Activated T-cell treated with anti-CD3 and anti-CD28 coated beads, Interleukin-2, amount 50 U/mL, for 72 hours (primary cell): ENCODE measurements around the gene FGF7. TPM values are rescaled to one million over a fixed set of nuclear protein-coding genes. Genes with fewer than 3 reads are reported as not detected.
"Not testable (repeated sequence)": the region's sequence is repeated elsewhere in the genome, so short reads cannot be mapped to it uniquely, and the experiment has no call there.

ENCODE experiments used
- ATAC-seq, 2 donors: fragments of 150-1000 bp; cut with Tn5 transposase; replicated peaks in 1 of 2; 2 replicates each; pipeline ENCODE4 v1.10.0; 2021; ENCODE audit warnings: moderate library complexity in 2 of 2, mild to moderate bottlenecking in 1 of 2
- DNase-seq, 2 donors: peaks; one replicate each; pipeline ENCODE4 v3.0.0; 2021 to 2022; ENCODE audit warnings: mixed read lengths in 1 of 2
- H3K27ac Mint-ChIP-seq: one replicate; pipeline ENCODE4 v1.8.0; 2022; ENCODE audit warnings: mild to moderate bottlenecking, moderate library complexity, mixed read lengths
- H3K27me3 Mint-ChIP-seq: one replicate; pipeline ENCODE4 v1.8.0; 2022; ENCODE audit warnings: low read depth, mixed read lengths
- H3K36me3 Mint-ChIP-seq, 2 donors: one replicate each; pipeline ENCODE4 v1.8.0; 2022; ENCODE audit warnings: mixed read lengths in 2 of 2, mild to moderate bottlenecking in 1 of 2; ENCODE audit not compliant: insufficient read depth in 2 of 2
- H3K4me1 Mint-ChIP-seq: one replicate; pipeline ENCODE4 v1.8.0; 2022; ENCODE audit warnings: low read depth, mixed read lengths
- H3K4me3 Mint-ChIP-seq, 2 donors: one replicate each; pipeline ENCODE4 v1.8.0; 2022; ENCODE audit warnings: mild to moderate bottlenecking in 2 of 2, mixed read lengths in 2 of 2, moderate library complexity in 2 of 2
- H3K9me3 Mint-ChIP-seq, 2 donors: one replicate each; pipeline ENCODE4 v1.8.0; 2022; ENCODE audit warnings: mixed read lengths in 2 of 2
- total RNA-seq, 2 donors: library from RNA; stranded (reverse); gene quantifications; one replicate each; pipeline ENCODE4 v1.2.3, GENCODE V29; 2022

Gene FGF7
- total RNA-seq, 2 donors from 2014 or later, result not detected

DNA sequence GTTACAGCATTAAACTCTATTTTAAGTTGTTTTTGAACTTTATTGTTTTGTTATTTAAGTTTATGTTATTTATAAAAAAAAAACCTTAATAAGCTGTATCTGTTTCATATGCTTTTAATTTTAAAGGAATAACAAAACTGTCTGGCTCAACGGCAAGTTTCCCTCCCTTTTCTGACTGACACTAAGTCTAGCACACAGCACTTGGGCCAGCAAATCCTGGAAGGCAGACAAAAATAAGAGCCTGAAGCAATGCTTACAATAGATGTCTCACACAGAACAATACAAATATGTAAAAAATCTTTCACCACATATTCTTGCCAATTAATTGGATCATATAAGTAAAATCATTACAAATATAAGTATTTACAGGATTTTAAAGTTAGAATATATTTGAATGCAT lies 62.4 kb downstream of the FGF7 start:
- H3K27me3 Mint-ChIP-seq, ATAC-seq, H3K4me1 Mint-ChIP-seq, DNase-seq, H3K9me3 Mint-ChIP-seq, H3K4me3 Mint-ChIP-seq, H3K27ac Mint-ChIP-seq, H3K36me3 Mint-ChIP-seq: not testable (repeated sequence)

DNA sequence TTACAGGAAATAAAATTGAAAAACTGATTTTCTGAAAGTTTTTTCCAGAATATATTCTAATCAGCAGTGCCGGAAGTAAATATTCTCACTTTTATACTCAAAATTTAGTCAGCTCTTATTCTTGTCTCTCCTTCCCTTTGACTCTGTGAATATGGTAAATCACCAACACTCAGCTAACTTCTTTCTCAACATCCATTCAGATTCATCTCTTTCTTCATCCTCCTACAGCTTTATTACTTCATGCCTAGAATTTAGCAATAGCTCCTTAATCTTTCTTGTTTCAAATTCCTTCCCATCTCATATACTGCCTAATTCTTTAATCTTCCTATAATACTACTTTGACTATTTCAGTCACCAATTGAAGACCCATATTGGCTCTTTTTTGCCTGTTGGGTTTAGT lies 67.9 kb downstream of the FGF7 start:
- no peak overlapping the region for H3K27ac Mint-ChIP-seq
- no peaks in the 10 kb centered on the region for H3K9me3 Mint-ChIP-seq
- no peak overlapping the region for H3K4me3 Mint-ChIP-seq
- no peaks in the 10 kb centered on the region for H3K27me3 Mint-ChIP-seq
- no peak for ATAC-seq
- no peaks in the 10 kb centered on the region for H3K4me1 Mint-ChIP-seq
- H3K36me3 Mint-ChIP-seq, result no peaks in the 10 kb centered on the region
- DNase-seq, result no peak

DNA sequence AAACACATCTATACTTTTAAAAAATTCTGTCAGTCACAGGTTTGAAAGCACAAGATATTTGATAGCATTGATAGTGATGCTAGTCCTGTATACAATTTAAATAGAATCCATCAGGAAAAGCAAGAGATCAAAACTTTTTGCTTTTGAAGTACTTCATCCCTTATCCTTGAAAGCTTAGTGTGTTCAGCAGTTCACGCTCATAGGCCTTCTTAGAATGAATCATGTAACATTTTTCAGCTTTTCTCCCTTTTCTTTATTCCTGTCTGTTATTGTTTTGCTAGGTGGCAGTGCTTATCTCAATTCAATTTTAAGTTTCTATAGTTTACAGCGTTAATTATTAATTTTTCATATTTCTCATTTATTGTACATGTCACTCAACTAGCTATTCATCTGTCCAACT lies 69.1 kb downstream of the FGF7 start:
- Mint-ChIP-seq H3K4me1 (no peaks in the 10 kb centered on the region), H3K27ac (no peak overlapping the region), H3K36me3 (no peaks in the 10 kb centered on the region), H3K27me3 (no peaks in the 10 kb centered on the region), H3K9me3 (no peaks in the 10 kb centered on the region), H3K4me3 (no peak overlapping the region)
- ATAC-seq, result no peak
- no peak for DNase-seq

DNA sequence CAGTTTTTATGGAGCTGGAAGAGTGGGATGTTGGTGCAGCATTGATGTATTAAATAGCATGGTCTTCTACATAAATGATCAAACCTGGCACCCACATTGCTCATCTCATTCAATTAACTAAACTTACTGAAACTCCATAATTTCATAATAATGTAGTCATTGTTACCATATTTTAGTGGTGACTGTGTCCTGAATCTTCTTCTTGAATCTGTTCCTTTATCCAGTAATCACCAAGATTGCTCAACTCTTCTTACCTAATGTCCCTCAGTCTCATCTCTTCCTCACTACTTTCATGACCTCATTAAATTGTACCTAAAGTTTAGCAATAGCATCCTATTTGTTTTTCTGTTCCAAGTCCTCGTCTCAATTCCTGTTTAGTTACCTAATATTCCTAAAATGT lies 69.8 kb downstream of the FGF7 start:
- ATAC-seq, result no peak
- no peak for DNase-seq
- Mint-ChIP-seq H3K27me3 (no peaks in the 10 kb centered on the region), H3K9me3 (no peaks in the 10 kb centered on the region), H3K4me3 (no peak overlapping the region), H3K4me1 (no peaks in the 10 kb centered on the region), H3K36me3 (no peaks in the 10 kb centered on the region), H3K27ac (no peak overlapping the region)

DNA sequence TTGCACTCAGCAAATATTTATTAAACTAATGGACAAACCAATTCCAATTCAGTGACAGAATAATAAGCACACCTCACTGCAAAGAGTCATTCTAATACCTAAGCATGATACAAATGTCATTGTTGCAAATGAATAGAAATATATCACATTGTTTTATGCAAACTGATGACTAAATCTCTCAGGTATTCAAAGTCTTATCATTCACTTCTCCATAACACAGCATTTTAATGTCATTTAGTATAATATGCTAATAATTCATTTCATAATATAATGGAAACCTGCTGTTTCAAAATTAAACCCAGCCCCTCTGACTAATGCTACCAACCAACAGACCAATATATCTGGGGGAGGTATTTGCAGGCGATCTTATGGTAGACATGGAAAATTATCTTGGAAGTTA lies 71.8 kb downstream of the FGF7 start:
- Mint-ChIP-seq H3K4me1 (no peaks in the 10 kb centered on the region), H3K9me3 (peaks cover 0 to 2% of the 10 kb centered on the region in 2 donors), H3K36me3 (no peaks in the 10 kb centered on the region), H3K27ac (no peak overlapping the region), H3K27me3 (no peaks in the 10 kb centered on the region), H3K4me3 (no peak overlapping the region)
- no peak for ATAC-seq
- no peak for DNase-seq

DNA sequence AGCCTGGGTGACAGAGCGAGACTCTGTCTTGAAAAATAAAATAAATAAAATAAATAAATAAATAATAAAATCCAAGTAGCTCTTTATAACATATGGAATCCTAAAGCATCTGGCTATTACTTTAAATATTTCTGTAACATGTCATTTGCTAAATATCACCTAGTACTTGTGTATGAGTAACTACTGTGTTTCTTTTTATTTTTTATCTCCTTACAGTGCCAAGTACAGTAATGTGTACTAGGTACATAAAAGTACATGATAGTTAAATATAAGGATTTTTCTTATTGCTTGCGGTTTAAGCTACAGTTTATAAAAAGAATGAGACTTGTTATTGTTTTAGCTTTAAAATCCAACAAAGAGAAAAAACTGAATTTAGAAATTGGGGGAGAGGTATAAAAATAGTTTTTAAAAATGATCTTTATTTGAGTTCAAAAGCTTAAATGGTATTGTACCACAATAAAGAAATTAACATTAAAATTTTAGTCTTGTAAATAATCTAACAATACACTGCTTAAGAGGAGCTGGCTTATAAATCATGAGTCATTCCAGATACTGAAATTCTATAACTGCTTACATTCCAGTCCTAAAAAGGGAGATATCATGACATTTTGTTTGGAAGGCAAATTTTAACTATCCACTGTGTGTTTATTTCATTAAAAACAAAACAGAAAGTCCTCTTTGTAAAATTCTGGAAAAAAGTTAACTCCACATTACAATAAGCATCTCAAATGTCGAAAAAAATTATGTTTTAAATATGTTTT lies 73.1 kb downstream of the FGF7 start:
- H3K4me1 Mint-ChIP-seq, result no peaks in the 10 kb centered on the region
- ATAC-seq, result no peak
- no peak overlapping the region for H3K4me3 Mint-ChIP-seq
- no peaks in the 10 kb centered on the region for H3K27me3 Mint-ChIP-seq
- H3K9me3 Mint-ChIP-seq, result peaks cover 2 to 5% of the 10 kb centered on the region in 2 donors
- peak overlapping the region; percentile 56 for H3K27ac Mint-ChIP-seq
- no peaks in the 10 kb centered on the region for H3K36me3 Mint-ChIP-seq
- no peak for DNase-seq

DNA sequence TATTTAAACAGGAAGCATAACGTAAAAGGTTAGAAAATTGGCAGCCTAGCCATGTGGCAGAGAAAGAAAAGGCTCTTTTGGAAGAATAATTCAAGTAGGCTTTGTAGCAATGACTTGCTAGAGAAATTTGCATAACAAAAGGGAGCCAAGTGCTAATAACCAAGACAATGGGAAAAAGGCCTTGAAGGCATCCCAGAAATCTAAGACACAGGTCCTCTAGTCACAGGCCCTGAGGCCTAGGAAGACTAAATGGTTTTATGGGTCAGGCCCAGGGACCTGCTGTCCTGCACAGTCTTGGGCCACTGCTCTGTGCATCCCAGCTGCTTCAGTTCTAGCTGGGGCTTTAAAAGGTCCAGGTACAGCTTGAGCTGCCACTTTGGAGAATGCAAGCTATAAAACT lies 78.5 kb downstream of the FGF7 start:
- DNase-seq (no peak), ATAC-seq (no peak)
- Mint-ChIP-seq H3K36me3 (peaks cover 0 to 3% of the 10 kb centered on the region in 2 donors), H3K4me1 (no peaks in the 10 kb centered on the region), H3K27ac (no peak overlapping the region), H3K27me3 (no peaks in the 10 kb centered on the region), H3K4me3 (no peak overlapping the region), H3K9me3 (peaks cover 4 to 12% of the 10 kb centered on the region in 2 donors)

DNA sequence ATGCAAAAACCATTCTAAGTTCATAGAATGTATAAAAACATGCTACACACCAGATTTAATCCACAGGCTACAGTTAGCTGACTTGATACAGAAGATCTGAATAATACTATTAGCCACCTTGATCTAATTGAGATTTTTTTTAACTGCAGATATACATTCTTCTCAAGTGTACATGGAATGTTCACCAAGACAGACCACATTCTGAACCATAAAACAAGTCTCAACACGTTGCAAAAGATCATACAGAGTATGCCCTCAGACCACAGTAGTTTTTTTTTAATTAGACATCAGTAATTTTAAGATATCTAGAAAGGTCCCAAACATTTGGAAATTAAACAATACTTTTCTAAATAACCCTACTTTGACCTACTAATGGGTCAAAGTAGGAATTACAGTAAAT lies 83.3 kb downstream of the FGF7 start:
- Mint-ChIP-seq H3K27ac (no peak overlapping the region), H3K4me3 (no peak overlapping the region), H3K9me3 (peaks cover 4 to 8% of the 10 kb centered on the region in 2 donors), H3K36me3 (peaks cover 0 to 3% of the 10 kb centered on the region in 2 donors), H3K27me3 (no peaks in the 10 kb centered on the region), H3K4me1 (no peaks in the 10 kb centered on the region)
- ATAC-seq (no peak), DNase-seq (no peak)

DNA sequence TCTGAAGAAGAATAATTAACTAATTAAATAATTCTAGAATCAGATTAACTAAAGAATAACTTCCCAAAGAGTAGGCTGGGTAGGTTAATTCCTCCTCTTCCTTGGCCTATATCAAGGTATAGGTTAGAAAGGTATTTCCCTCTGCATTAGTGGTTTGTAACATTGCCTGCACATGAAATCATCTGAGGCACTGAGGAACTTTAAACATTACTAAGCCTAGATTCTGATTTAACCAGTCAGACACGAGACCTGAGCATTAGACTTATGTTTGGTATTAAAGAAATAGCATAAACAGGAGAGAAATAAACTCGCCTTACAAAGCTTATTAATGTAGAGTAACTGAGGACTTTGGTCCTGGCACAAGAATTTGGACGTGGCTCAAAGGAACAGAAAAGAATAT lies 84.2 kb downstream of the FGF7 start:
- Mint-ChIP-seq H3K9me3 (peaks cover 4 to 7% of the 10 kb centered on the region in 2 donors), H3K27me3 (no peaks in the 10 kb centered on the region), H3K4me3 (no peak overlapping the region), H3K4me1 (no peaks in the 10 kb centered on the region), H3K36me3 (peaks cover 0 to 3% of the 10 kb centered on the region in 2 donors), H3K27ac (no peak overlapping the region)
- DNase-seq (no peak), ATAC-seq (no peak)

DNA sequence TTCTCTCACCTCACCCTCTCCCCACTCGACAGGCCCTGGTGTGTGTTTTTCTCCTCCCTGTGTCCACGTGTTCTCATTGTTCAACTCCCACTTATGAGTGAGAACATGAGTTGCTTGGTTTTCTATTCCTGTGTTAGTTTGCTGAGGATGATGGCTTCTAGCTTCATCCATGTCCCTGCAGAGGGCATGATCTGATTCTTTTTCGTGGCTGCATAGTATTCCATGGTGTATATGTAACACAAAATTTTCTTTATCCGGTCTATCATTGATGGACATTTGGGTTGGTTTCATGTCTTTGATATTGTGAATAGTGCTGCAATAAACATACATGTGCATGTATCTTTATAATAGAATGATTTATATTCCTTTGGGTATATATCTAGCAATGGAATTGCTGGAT lies 89.7 kb downstream of the FGF7 start:
- H3K4me1 Mint-ChIP-seq, H3K4me3 Mint-ChIP-seq, ATAC-seq, H3K27ac Mint-ChIP-seq, DNase-seq, H3K9me3 Mint-ChIP-seq, H3K36me3 Mint-ChIP-seq, H3K27me3 Mint-ChIP-seq: not testable (repeated sequence)

DNA sequence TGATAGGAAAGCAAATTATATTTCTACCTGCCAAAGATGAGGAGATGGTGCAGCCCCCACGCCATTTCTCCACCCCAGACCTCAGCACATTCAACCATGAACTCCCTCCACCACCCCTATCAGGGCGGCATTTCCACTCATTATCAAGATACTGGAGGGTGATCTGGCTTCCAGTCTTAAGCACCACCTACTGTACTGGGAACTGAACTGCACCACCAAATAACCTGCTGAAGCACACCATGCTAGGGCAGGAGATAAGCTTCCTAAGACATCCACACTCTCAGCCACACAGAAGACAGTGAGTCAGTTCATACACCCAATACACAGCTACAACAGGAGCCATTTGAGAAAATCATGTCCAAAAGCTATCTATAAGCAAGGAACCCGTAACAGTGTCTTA lies 98.8 kb downstream of the FGF7 start:
- H3K36me3 Mint-ChIP-seq, result peaks cover 5 to 9% of the 10 kb centered on the region in 2 donors
- H3K4me1 Mint-ChIP-seq, result no peaks in the 10 kb centered on the region
- H3K27ac Mint-ChIP-seq, result no peak overlapping the region
- ATAC-seq, result no peak
- no peak for DNase-seq
- no peaks in the 10 kb centered on the region for H3K27me3 Mint-ChIP-seq
- H3K9me3 Mint-ChIP-seq, result peaks cover 10 to 19% of the 10 kb centered on the region in 2 donors
- H3K4me3 Mint-ChIP-seq, result no peak overlapping the region

DNA sequence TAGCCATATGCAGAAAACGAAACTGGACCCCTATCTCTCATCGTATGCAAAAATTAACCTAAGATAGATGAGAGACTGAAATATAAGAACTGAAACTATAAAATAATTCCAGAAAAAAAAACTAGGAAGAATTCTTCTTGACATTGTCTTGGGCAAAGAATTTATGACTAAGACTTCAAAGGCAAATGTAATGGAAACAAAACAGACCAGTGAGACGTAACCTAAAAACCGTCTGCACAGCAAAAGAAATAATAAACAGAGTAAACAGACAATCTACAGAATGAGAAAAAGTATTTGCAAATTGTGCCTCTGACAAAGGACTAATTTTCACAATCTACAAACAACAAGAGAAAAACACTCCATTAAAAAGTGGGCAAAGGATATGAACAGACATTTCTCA lies 105.2 kb downstream of the FGF7 start:
- ATAC-seq (no peak), DNase-seq (no peak)
- peaks cover 0 to 2% of the 10 kb centered on the region in 2 donors for H3K36me3 Mint-ChIP-seq
- no peaks in the 10 kb centered on the region for H3K4me1 Mint-ChIP-seq
- H3K27ac Mint-ChIP-seq, result no peak overlapping the region
- H3K9me3 Mint-ChIP-seq, result peaks cover 0 to 15% of the 10 kb centered on the region in 2 donors
- H3K4me3 Mint-ChIP-seq, result no peak overlapping the region
- no peaks in the 10 kb centered on the region for H3K27me3 Mint-ChIP-seq

DNA sequence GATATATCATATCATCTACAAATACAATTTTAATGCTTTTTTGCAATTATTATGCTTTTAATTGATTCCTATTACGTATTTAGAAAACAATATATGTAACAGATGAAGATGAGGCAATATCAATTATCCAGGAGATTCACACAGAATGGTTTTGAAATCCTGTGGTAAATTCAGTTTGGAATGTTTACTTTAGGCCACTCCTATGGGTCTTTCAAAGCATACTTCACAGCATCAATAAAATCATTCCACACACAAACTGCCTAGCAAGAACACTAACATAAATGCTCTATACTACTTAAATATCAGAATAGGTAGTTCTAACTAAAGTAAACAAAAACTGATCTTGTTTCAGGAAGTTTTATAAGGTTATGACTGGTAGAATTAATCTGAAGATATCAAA lies 107.0 kb downstream of the FGF7 start:
- H3K27ac Mint-ChIP-seq, result no peak overlapping the region
- DNase-seq (no peak), ATAC-seq (no peak)
- H3K4me1 Mint-ChIP-seq, result no peaks in the 10 kb centered on the region
- peaks cover 0 to 2% of the 10 kb centered on the region in 2 donors for H3K36me3 Mint-ChIP-seq
- H3K27me3 Mint-ChIP-seq, result no peaks in the 10 kb centered on the region
- peaks cover 3 to 19% of the 10 kb centered on the region in 2 donors for H3K9me3 Mint-ChIP-seq
- H3K4me3 Mint-ChIP-seq, result no peak overlapping the region
